SU-DHL-6 (cell line): Measurements from ENCODE around the gene CHCHD3.
"Not testable (repeated sequence)": the region's sequence is repeated elsewhere in the genome, so short reads cannot be mapped to it uniquely, and the experiment has no call there.

ENCODE experiments used
- CTCF ChIP-seq: fragments of 200-600 bp; sonication (generic); IDR thresholded peaks from one replicate; pipeline ENCODE4 v1.5.1; 2017; ENCODE audit warnings: antibody characterized with exemption, mild to moderate bottlenecking, low read length, moderate library complexity; ENCODE audit not compliant: insufficient read depth, poor library complexity, severe bottlenecking
- EZH2phosphoT487 ChIP-seq: fragments of 200-600 bp; sonication (generic), shearing (Covaris generic); conservative IDR thresholded peaks from 2 replicates; pipeline ENCODE4 v1.6.1; 2018; ENCODE audit warnings: mild to moderate bottlenecking, antibody characterized with exemption, low read length, moderate library complexity, mixed read lengths

GRCh38 chr7:132905136-132905535 is 176.8 kb downstream of the CHCHD3 start:
- not testable (repeated sequence) for TF ChIP-seq CTCF, EZH2phosphoT487
